ENCODE measurements around the gene STAM. TPM values are rescaled to one million over a fixed set of nuclear protein-coding genes. Genes with fewer than 3 reads are reported as not detected.

The STAM gene
- total RNA-seq, 1 donor from 2014 or later, result 43.4 TPM

- peak overlapping the region; percentile 100 for H3K27ac Mint-ChIP-seq (ENCODE audit: unreplicated experiment)
- Histone ChIP-seq H3K27ac (ENCODE audit: low read depth, low read length) (peak overlapping the region; percentile 100), H3K4me2 (ENCODE audit: low read length) (peak overlapping the region; percentile 94), H3K79me2 (ENCODE audit: insufficient read depth, low read length) (peaks cover 62% of the 10 kb centered on the region), H3K9ac (ENCODE audit: low read length) (peak overlapping the region; percentile 99), H3K36me3 (ENCODE audit: insufficient read depth, low read length) (peaks cover 4% of the 10 kb centered on the region), H3K4me1 (ENCODE audit: insufficient read depth, low read length) (peaks cover 11% of the 10 kb centered on the region), H3K4me3 (ENCODE audit: insufficient read depth, low read depth, low read length) (peak overlapping the region; percentile 94), H2AFZ (ENCODE audit: low read depth, low read length) (peak overlapping the region; percentile 89), H4K20me1 (ENCODE audit: insufficient read depth, low read length) (peaks cover 18% of the 10 kb centered on the region), H3K27me3 (ENCODE audit: insufficient read depth, low read length) (no peaks in the 10 kb centered on the region), H3K9me3 (ENCODE audit: insufficient read depth, low read depth, low read length) (no peaks in the 10 kb centered on the region)
- no peak for FAIRE-seq
- no peaks in the 10 kb centered on the region for H3K9me3 Mint-ChIP-seq (ENCODE audit: unreplicated experiment)
- H3K36me3 Mint-ChIP-seq (ENCODE audit: low read depth, unreplicated experiment), result no peaks in the 10 kb centered on the region
- no peaks in the 10 kb centered on the region for H3K27me3 Mint-ChIP-seq (ENCODE audit: low read depth, unreplicated experiment)
- H3K4me1 Mint-ChIP-seq (ENCODE audit: low read depth, unreplicated experiment), result peaks cover 11% of the 10 kb centered on the region
- DNase-seq (ENCODE audit: low read depth), result peak; percentile 76
- TF ChIP-seq EZH2 (IDR thresholded peaks at IDR 0.05; ENCODE audit: insufficient read depth, low read length), result no peak
- TF ChIP-seq, protein P1, sequence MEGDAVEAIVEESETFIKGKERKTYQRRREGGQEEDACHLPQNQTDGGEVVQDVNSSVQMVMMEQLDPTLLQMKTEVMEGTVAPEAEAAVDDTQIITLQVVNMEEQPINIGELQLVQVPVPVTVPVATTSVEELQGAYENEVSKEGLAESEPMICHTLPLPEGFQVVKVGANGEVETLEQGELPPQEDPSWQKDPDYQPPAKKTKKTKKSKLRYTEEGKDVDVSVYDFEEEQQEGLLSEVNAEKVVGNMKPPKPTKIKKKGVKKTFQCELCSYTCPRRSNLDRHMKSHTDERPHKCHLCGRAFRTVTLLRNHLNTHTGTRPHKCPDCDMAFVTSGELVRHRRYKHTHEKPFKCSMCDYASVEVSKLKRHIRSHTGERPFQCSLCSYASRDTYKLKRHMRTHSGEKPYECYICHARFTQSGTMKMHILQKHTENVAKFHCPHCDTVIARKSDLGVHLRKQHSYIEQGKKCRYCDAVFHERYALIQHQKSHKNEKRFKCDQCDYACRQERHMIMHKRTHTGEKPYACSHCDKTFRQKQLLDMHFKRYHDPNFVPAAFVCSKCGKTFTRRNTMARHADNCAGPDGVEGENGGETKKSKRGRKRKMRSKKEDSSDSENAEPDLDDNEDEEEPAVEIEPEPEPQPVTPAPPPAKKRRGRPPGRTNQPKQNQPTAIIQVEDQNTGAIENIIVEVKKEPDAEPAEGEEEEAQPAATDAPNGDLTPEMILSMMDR (IDR thresholded peaks at IDR 0.05; ENCODE audit: insufficient read depth, low read depth, low read length), result no peak
- peak overlapping the region; percentile 100 for H3K4me3 Mint-ChIP-seq (ENCODE audit: unreplicated experiment)
These were observed 604 bp upstream of the STAM start for GRCh38 chr10:17643339-17643754.

GRCh38 chr10:17644485-17644943 lies 563 bp downstream of the STAM start:
- no peak for FAIRE-seq
- H3K4me3 Mint-ChIP-seq (ENCODE audit: unreplicated experiment), result peak overlapping the region; percentile 100
- peaks cover 74% of the 10 kb centered on the region for H3K79me2 ChIP-seq (ENCODE audit: insufficient read depth, low read length)

More at GRCh38 chr10:17644485-17644943, 563 bp downstream of the STAM start:
- Mint-ChIP-seq H3K27me3 (ENCODE audit: low read depth, unreplicated experiment) (no peaks in the 10 kb centered on the region), H3K9me3 (ENCODE audit: unreplicated experiment) (no peaks in the 10 kb centered on the region), H3K36me3 (ENCODE audit: low read depth, unreplicated experiment) (no peaks in the 10 kb centered on the region), H3K27ac (ENCODE audit: unreplicated experiment) (peak overlapping the region; percentile 100), H3K4me1 (ENCODE audit: low read depth, unreplicated experiment) (peaks cover 11% of the 10 kb centered on the region)
- peaks cover 26% of the 10 kb centered on the region for H4K20me1 ChIP-seq (ENCODE audit: insufficient read depth, low read length)
- peak overlapping the region; percentile 99 for H3K9ac ChIP-seq (ENCODE audit: low read length)
- H3K36me3 ChIP-seq (ENCODE audit: insufficient read depth, low read length), result peaks cover 4% of the 10 kb centered on the region
- H3K4me2 ChIP-seq (ENCODE audit: low read length), result peak overlapping the region; percentile 94
- peak overlapping the region; percentile 100 for H3K27ac ChIP-seq (ENCODE audit: low read depth, low read length)
- no peaks in the 10 kb centered on the region for H3K27me3 ChIP-seq (ENCODE audit: insufficient read depth, low read length)
- no peak for TF ChIP-seq EZH2 (IDR thresholded peaks at IDR 0.05; ENCODE audit: insufficient read depth, low read length)
- TF ChIP-seq, protein P1 (IDR thresholded peaks at IDR 0.05; ENCODE audit: insufficient read depth, low read depth, low read length), result no peak
- H3K4me3 ChIP-seq (ENCODE audit: insufficient read depth, low read depth, low read length), result peak overlapping the region; percentile 94
- no peaks in the 10 kb centered on the region for H3K9me3 ChIP-seq (ENCODE audit: insufficient read depth, low read depth, low read length)
- H3K4me1 ChIP-seq (ENCODE audit: insufficient read depth, low read length), result peaks cover 11% of the 10 kb centered on the region
- peak; percentile 26 for DNase-seq (ENCODE audit: low read depth)
- H2AFZ ChIP-seq (ENCODE audit: low read depth, low read length), result peak overlapping the region; percentile 89
